K562 (cell line): Measurements from ENCODE around the gene SLC26A1. TPM values are rescaled to one million over a fixed set of nuclear protein-coding genes. Genes with fewer than 3 reads are reported as not detected.

Source experiments
- ATAC-seq: fragments of 200-7000 bp; cut with Tn5 transposase; 3 replicates; pipeline ENCODE4 v1.9.1; 2020; ENCODE audit warnings: moderate library complexity
- BruUV-seq: library from RNA; stranded (reverse); fragments of 400-500 nt; replicated peaks from 2 replicates; lab custom pipeline; 2021; lab: Mats Ljungman, UMichigan
- CTCF ChIA-PET: fragments of 300-600 bp; formaldehyde crosslinking; extraction: SDS; loops from one replicate; lab custom pipeline; 2021; ENCODE audit warnings: low intra/inter-chr PET ratio; lab: Yijun Ruan, JAX
- POLR2A ChIA-PET: fragments of 300-600, 350-650 bp; sonication (Branson Sonifier 250); formaldehyde crosslinking; extraction: SDS; loops from one replicate; lab custom pipeline; 2021; ENCODE audit warnings: antibody characterized with exemption, inconsistent platforms; lab: Yijun Ruan, JAX
- DNase-seq, 4 experiments: peaks; one replicate each; pipeline versions ENCODE4 v3.0.0 to v3.0.0-alpha.2; 2011 to 2018; ENCODE audit warnings: low spot score in 3 of 4, mixed read lengths in 3 of 4; ENCODE audit errors: extremely low read depth in 1 of 4
- FAIRE-seq: peaks from 2 replicates; lab custom pipeline; 2011; peaks lifted over from hg19 to GRCh38; lab: Jason Lieb, UNC
- H2AFZ ChIP-seq: 2 replicates; pipeline ENCODE4 v1.6.0; 2011; ENCODE audit warnings: low read depth, low read length, control low read depth, inconsistent platforms
- H3K27ac ChIP-seq: fragments of 200-600 bp; 3 replicates; pipeline ENCODE4 v1.8.0; 2011; ENCODE audit warnings: low read depth, mild to moderate bottlenecking, control low read depth, inconsistent platforms, low read length, moderate library complexity, mixed read lengths; ENCODE audit errors: extremely low read depth
- H3K27me3 ChIP-seq, 2 experiments: fragments of 300-600 bp in 1 of 2; 2 replicates in 1 of 2; 3 replicates in 1 of 2; pipeline versions ENCODE4 v1.6.0 to v1.8.0; 2011; ENCODE audit warnings: inconsistent platforms in 2 of 2, low read length in 2 of 2, mild to moderate bottlenecking in 1 of 2, mixed read lengths in 1 of 2, moderate library complexity in 1 of 2; ENCODE audit not compliant: control insufficient read depth in 2 of 2, insufficient read depth in 2 of 2
- H3K36me3 ChIP-seq: fragments of 300-600 bp; 3 replicates; pipeline ENCODE4 v1.8.0; 2011; ENCODE audit warnings: mild to moderate bottlenecking, low read length, inconsistent platforms; ENCODE audit not compliant: control insufficient read depth, insufficient read depth
- H3K4me1 ChIP-seq, 2 experiments: fragments of 200-600 bp in 1 of 2; replicated peaks in 1 of 2; 2 replicates in 1 of 2; 3 replicates in 1 of 2; pipeline versions ENCODE4 v1.5.1 to v1.8.0; 2011; ENCODE audit warnings: inconsistent platforms in 2 of 2, low read length in 2 of 2, mild to moderate bottlenecking in 1 of 2, mixed read lengths in 1 of 2, moderate library complexity in 1 of 2; ENCODE audit not compliant: control insufficient read depth in 2 of 2, insufficient read depth in 2 of 2
- H3K4me2 ChIP-seq: 2 replicates; pipeline ENCODE4 v1.6.1; 2011; ENCODE audit warnings: low read length, control low read depth, inconsistent platforms, mixed read lengths; ENCODE audit not compliant: insufficient read depth
- H3K4me3 ChIP-seq: fragments of 200-600 bp; sonication (generic), shearing (Covaris generic); 2 replicates; pipeline ENCODE4 v1.5.1; 2016; ENCODE audit warnings: control low read depth, inconsistent platforms
- H3K79me2 ChIP-seq: fragments of 200-600 bp; 3 replicates; pipeline ENCODE4 v1.8.0; 2011; ENCODE audit warnings: low read length, inconsistent platforms; ENCODE audit not compliant: control insufficient read depth, insufficient read depth
- H3K9ac ChIP-seq, 2 experiments: 2 replicates each; pipeline versions ENCODE4 v1.6.0 to v1.6.1; 2011; ENCODE audit warnings: low read depth in 2 of 2, low read length in 2 of 2, control low read depth in 1 of 2, inconsistent platforms in 1 of 2, mild to moderate bottlenecking in 1 of 2, mixed read lengths in 1 of 2; ENCODE audit not compliant: insufficient read depth in 1 of 2
- H3K9me1 ChIP-seq: one replicate; pipeline ENCODE4 v1.6.0; 2011; ENCODE audit warnings: inconsistent platforms, mild to moderate bottlenecking, low read length, moderate library complexity; ENCODE audit not compliant: control insufficient read depth, insufficient read depth
- H3K9me3 ChIP-seq: replicated peaks from 2 replicates; pipeline ENCODE4 v1.5.1; 2011; ENCODE audit warnings: low read depth, low read length, inconsistent platforms; ENCODE audit not compliant: control insufficient read depth, insufficient read depth
- H4K20me1 ChIP-seq: replicated peaks from 2 replicates; pipeline ENCODE4 v1.6.1; 2011; ENCODE audit warnings: low read length, inconsistent platforms, mixed read lengths; ENCODE audit not compliant: control insufficient read depth, insufficient read depth
- ATF2 ChIP-seq: sonication (generic); formaldehyde crosslinking; IDR thresholded peaks from 2 replicates; pipeline ENCODE4 v1.8.1; 2022; ENCODE audit warnings: missing genetic modification reagents
- CC2D1A ChIP-seq: fragments of 450-650 bp; IDR thresholded peaks from 2 replicates; pipeline ENCODE4 v1.6.1; 2017; ENCODE audit warnings: mild to moderate bottlenecking
- MED1 ChIP-seq: sonication (generic); formaldehyde crosslinking; IDR thresholded peaks from 2 replicates; pipeline ENCODE4 v1.8.1; 2023; ENCODE audit warnings: missing genetic modification reagents, borderline replicate concordance
- NFE2 ChIP-seq: IDR thresholded peaks from 2 replicates; pipeline ENCODE4 v1.6.1; 2014; ENCODE audit warnings: antibody characterized with exemption, low read depth
- POLR2G ChIP-seq: fragments of 200-400 bp; formaldehyde crosslinking; IDR thresholded peaks from 2 replicates; pipeline ENCODE4 v1.6.1; 2017; ENCODE audit warnings: low read depth, mild to moderate bottlenecking, antibody characterized with exemption, low read length, moderate library complexity
- PTRF ChIP-seq: fragments of 450-650 bp; IDR thresholded peaks from 2 replicates; pipeline ENCODE4 v1.6.1; 2016; ENCODE audit warnings: mild to moderate bottlenecking, missing genetic modification characterization, missing compliant biosample characterization
- RFX7 ChIP-seq: fragments of 250-450 bp; sonication (Bioruptor Pico); IDR thresholded peaks from 2 replicates; pipeline ENCODE4 v1.5.1; 2021; ENCODE audit warnings: mild to moderate bottlenecking
- SMAD2 ChIP-seq: fragments of 150-350 bp; IDR thresholded peaks from 2 replicates; pipeline ENCODE4 v1.6.1; 2014; ENCODE audit warnings: low read depth, mild to moderate bottlenecking, low read length
- SMAD4 ChIP-seq: fragments of 250-450 bp; sonication (Bioruptor Pico); conservative IDR thresholded peaks from 2 replicates; pipeline ENCODE4 v1.8.0; 2021; ENCODE audit warnings: inconsistent platforms, mild to moderate bottlenecking, moderate library complexity
- TCF7 ChIP-seq: sonication (generic); IDR thresholded peaks from 2 replicates; pipeline ENCODE4 v1.6.1; 2016; ENCODE audit warnings: antibody characterized with exemption, borderline replicate concordance
- U2AF1 ChIP-seq: fragments of 200-400 bp; formaldehyde crosslinking; optimal IDR thresholded peaks from 2 replicates; pipeline ENCODE3; 2017; ENCODE audit warnings: mild to moderate bottlenecking, low read depth, low read length, moderate library complexity
- ZBTB9 ChIP-seq: fragments of 450-650 bp; formaldehyde crosslinking; IDR thresholded peaks from 2 replicates; pipeline ENCODE4 v1.4.0; 2020; ENCODE audit warnings: mild to moderate bottlenecking, moderate library complexity
- ZNF507 ChIP-seq: conservative IDR thresholded peaks from 2 replicates; pipeline ENCODE4 v1.6.1; 2017; ENCODE audit warnings: missing genetic modification characterization, missing compliant biosample characterization
- WGBS: fragments of 100-300 bp; shearing (Covaris generic); methylation state at CpG from one replicate; pipeline ENCODE4 v1.1.6; 2016; ENCODE audit warnings: low coverage, mixed read lengths; ENCODE audit not compliant: insufficient coverage; ENCODE audit errors: missing lambda C conversion rate; 5-methylcytosine and 5-hydroxymethylcytosine counted together
- in situ Hi-C: fragments of 300-500 bp; cut with MboI; formaldehyde crosslinking; loops from 4 replicates; pipeline ENCODE4 v1.15.0; 2018; ENCODE audit warnings: inconsistent platforms, mixed read lengths
- intact Hi-C: fragments of 100-400 bp; cut with micrococcal nuclease; formaldehyde crosslinking; loops from 2 replicates; pipeline ENCODE4 v1.14.2; 2022
- polyA plus RNA-seq, 8 experiments: library from polyadenylated mRNA; depleted of rRNA in 4 of 8; stranded (reverse) in 5 of 8; unstranded in 3 of 8; fragments of >200 nt; fragmentation: Nextera tagmentation in 2 of 8; fragmentation: Illumina TruSeq in 1 of 8; extraction: Ambion mirVana in 2 of 8; extraction: Trizol in 1 of 8; gene quantifications; 2 replicates each; pipeline versions ENCODE4 v1.2.1 to v1.2.3, GENCODE V29; 2011 to 2014; ENCODE audit warnings: inconsistent platforms in 1 of 8, missing spikeins in 1 of 8
- total RNA-seq, 7 experiments: library from RNA; depleted of rRNA in 6 of 7; stranded (reverse); fragments of >200 nt in 6 of 7; fragmentation: Illumina TruSeq in 2 of 7; extraction: Trizol in 2 of 7; gene quantifications; 2 replicates each; pipeline versions ENCODE4 v1.2.1 to v1.2.3, GENCODE V29; 2011 to 2021; ENCODE audit warnings: low replicate concordance in 1 of 7

The SLC26A1 gene
- total and polyA plus RNA-seq, 9 of the 15 experiments (the other 6 are each of a cell fraction or from before 2014, with no cell fraction given) = 0.11 to 4.2 (median 0.95) TPM

- TF ChIP-seq PTRF (tag) = no peak
- TF ChIP-seq CC2D1A = no peak
- no peak for TF ChIP-seq SMAD4
- TF ChIP-seq ZBTB9 (CRISPR knock-in tag) = no peak
- no peak for TF ChIP-seq ZNF507 (tag)
- TF ChIP-seq SMAD2 = no peak
- TF ChIP-seq RFX7 = no peak
- no peak for TF ChIP-seq MED1 (CRISPR knock-in tag)
These were observed 43.5 kb downstream of the SLC26A1 start (continued) for GRCh38 chr4:949656-950055.

- Histone ChIP-seq H3K9ac (peak overlapping the region in 1 of 2 experiments; percentile 75; a peak in 2 of 4 replicates), H2AFZ (no peak overlapping the region), H3K9me3 (no peaks in the 10 kb centered on the region), H3K4me3 (no peak overlapping the region), H3K27me3 (no peaks in the 10 kb centered on the region), H3K4me1 (peaks cover 0 to 48% of the 10 kb centered on the region in 2 experiments; a peak in 2 of 5 replicates), H3K27ac (no peak overlapping the region), H3K9me1 (no peaks in the 10 kb centered on the region), H3K79me2 (no peaks in the 10 kb centered on the region), H4K20me1 (0 out of 2 replicates have a peak, but pooled peaks cover 4% of the 10 kb centered on the region), H3K36me3 (no peaks in the 10 kb centered on the region), H3K4me2 (no peak overlapping the region)
- DNase-seq (no peak), FAIRE-seq (no peak), ATAC-seq (no peak)
- ChIA-PET POLR2A (no interaction called here), CTCF (no interaction called here)
- intact Hi-C loops (no loop called here), in situ Hi-C loops (no loop called here)
- TF ChIP-seq TCF7 (no peak), U2AF1 (no peak), NFE2 (no peak), ATF2 (CRISPR knock-in tag) (no peak), POLR2G (0 out of 2 replicates have a peak, but pooled peaks have one; percentile 17)
- WGBS = 69% methylated on average over 11 of the region's 13 CpGs
- no TSS peak for BruUV-seq
These were observed 44.3 kb downstream of the SLC26A1 start for GRCh38 chr4:948936-949300.
